ENCODE data around the gene NUP210. TPM values are rescaled to one million over a fixed set of nuclear protein-coding genes. Genes with fewer than 3 reads are reported as not detected.

Gene NUP210
- total RNA-seq = under 0.01 TPM in 1 of 2 replicates, not detected in the other

DNA sequence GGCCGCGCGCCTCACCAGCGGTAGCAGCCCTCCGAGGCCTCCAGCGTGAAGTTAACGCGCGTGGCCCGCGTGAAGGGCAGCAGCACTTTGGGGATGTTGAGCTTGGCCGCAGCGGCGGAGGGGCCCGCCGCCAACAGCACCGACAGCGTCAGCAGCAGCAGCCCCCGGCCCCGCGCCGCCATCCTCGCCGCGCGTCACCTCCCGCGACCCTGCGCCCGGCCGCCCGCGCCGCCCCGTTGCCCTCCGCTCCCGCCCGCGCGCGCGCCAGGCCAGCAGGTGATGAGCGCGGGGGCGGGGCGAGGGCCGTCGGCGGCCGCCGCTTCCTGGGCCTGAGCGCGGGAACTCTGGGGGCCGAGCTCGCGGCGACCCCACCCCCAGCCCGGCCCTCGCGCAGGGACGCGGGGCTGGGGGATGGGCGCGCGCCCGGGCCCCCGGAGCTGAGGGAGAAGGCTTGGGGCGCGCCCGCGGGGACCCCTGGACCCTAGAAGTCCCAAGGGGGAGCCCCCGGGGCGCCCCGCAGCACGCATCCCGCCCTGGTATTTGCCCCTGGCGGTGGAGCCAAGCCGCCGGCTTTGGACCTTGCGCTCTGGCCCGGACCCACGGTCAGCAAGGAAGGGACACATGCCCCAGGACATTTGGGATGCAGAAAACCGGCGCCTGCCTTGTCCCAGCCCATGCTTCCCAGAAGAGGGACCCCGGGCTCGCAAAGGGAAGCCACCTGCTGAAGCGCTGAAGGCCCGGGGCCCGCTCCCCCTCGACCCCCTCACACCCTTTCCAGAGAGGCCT is at the start of gene NUP210:
TSS of gene NUP210 (minus strand) at position 278 of the 786 bp plus-strand sequence. CDS start at position 182, 96 bp downstream.

Other genes starting within 250 kb of the NUP210 start
- 12.7 and 14.1 TPM in 2 replicates for gene HDAC11, start 60.0 kb upstream of the NUP210 start, total RNA-seq
- gene FBLN2, start 128.8 kb upstream of the NUP210 start, total RNA-seq = 161 and 442 TPM in 2 replicates

Data from smooth muscle cell of bladder (primary cell).